H9 (cell line): ENCODE data around the gene AGBL4. TPM values are rescaled to one million over a fixed set of nuclear protein-coding genes. Genes with fewer than 3 reads are reported as not detected.

Experiments used
- DNase-seq: peaks from one replicate; pipeline ENCODE4 v3.0.0-alpha.2; 2017
- H2AFZ ChIP-seq: one replicate; pipeline ENCODE4 v1.6.1; 2013; ENCODE audit warnings: mild to moderate bottlenecking, low read length, control low read depth, moderate library complexity
- H2AK5ac ChIP-seq: 2 replicates; pipeline ENCODE4 v1.6.1; 2013; ENCODE audit warnings: low read length, control low read depth, mixed read lengths; ENCODE audit not compliant: insufficient read length
- H2BK120ac ChIP-seq: one replicate; pipeline ENCODE4 v1.6.1; 2013; ENCODE audit warnings: low read depth, mild to moderate bottlenecking, low read length, control low read depth, inconsistent platforms; ENCODE audit not compliant: poor library complexity, severe bottlenecking
- H2BK12ac ChIP-seq: 2 replicates; pipeline ENCODE4 v1.6.1; 2013; ENCODE audit warnings: low read length, control low read depth, mixed read lengths, low read depth; ENCODE audit not compliant: insufficient read length
- H2BK15ac ChIP-seq: 2 replicates; pipeline ENCODE4 v1.6.1; 2013; ENCODE audit warnings: low read depth, low read length, control low read depth
- H2BK20ac ChIP-seq: one replicate; pipeline ENCODE4 v1.6.1; 2013; ENCODE audit warnings: low read depth, mild to moderate bottlenecking, low read length, control low read depth, inconsistent platforms; ENCODE audit not compliant: poor library complexity, severe bottlenecking
- H2BK5ac ChIP-seq: 2 replicates; pipeline ENCODE4 v1.6.1; 2013; ENCODE audit warnings: low read length, control low read depth, mixed read lengths; ENCODE audit not compliant: insufficient read length
- H3K14ac ChIP-seq: 2 replicates; pipeline ENCODE4 v1.6.1; 2013; ENCODE audit warnings: low read length, control low read depth; ENCODE audit not compliant: insufficient read depth
- H3K18ac ChIP-seq: 2 replicates; pipeline ENCODE4 v1.6.1; 2013; ENCODE audit warnings: low read depth, mild to moderate bottlenecking, mixed read lengths, low read length, control low read depth; ENCODE audit not compliant: insufficient read length
- H3K23ac ChIP-seq: 2 replicates; pipeline ENCODE4 v1.6.1; 2013; ENCODE audit warnings: low read length, control low read depth, mixed read lengths, low read depth; ENCODE audit not compliant: insufficient read length
- H3K23me2 ChIP-seq: 2 replicates; pipeline ENCODE4 v1.6.1; 2013; ENCODE audit warnings: low read depth, mild to moderate bottlenecking, mixed read lengths, low read length, control low read depth; ENCODE audit not compliant: insufficient read length, poor library complexity, severe bottlenecking
- H3K27ac ChIP-seq: 2 replicates; pipeline ENCODE4 v1.5.1; 2013; ENCODE audit warnings: low read length, control low read depth, mixed read lengths, low read depth; ENCODE audit not compliant: insufficient read length
- H3K27me3 ChIP-seq: 2 replicates; pipeline ENCODE4 v1.6.1; 2013; ENCODE audit warnings: low read length, control low read depth, inconsistent platforms; ENCODE audit not compliant: insufficient read depth
- H3K4ac ChIP-seq: 2 replicates; pipeline ENCODE4 v1.6.1; 2013; ENCODE audit warnings: low read depth, mild to moderate bottlenecking, control low read depth, inconsistent platforms, low read length, moderate library complexity
- H3K4me1 ChIP-seq: 2 replicates; pipeline ENCODE4 v1.6.1; 2013; ENCODE audit warnings: low read length, control low read depth, inconsistent platforms; ENCODE audit not compliant: insufficient read depth
- H3K4me2 ChIP-seq: 2 replicates; pipeline ENCODE4 v1.6.1; 2013; ENCODE audit warnings: low read length, control low read depth, mixed read lengths; ENCODE audit not compliant: insufficient read length, insufficient read depth
- H3K56ac ChIP-seq: 2 replicates; pipeline ENCODE4 v1.6.1; 2013; ENCODE audit warnings: low read depth, mild to moderate bottlenecking, mixed read lengths, low read length, control low read depth; ENCODE audit not compliant: insufficient read length
- H3K79me1 ChIP-seq: 2 replicates; pipeline ENCODE4 v1.6.1; 2013; ENCODE audit warnings: low read depth, mild to moderate bottlenecking, moderate library complexity, low read length, control low read depth, inconsistent platforms; ENCODE audit not compliant: insufficient read depth, poor library complexity, severe bottlenecking
- H3K79me2 ChIP-seq: 2 replicates; pipeline ENCODE4 v1.6.1; 2013; ENCODE audit warnings: low read length, control low read depth, inconsistent platforms; ENCODE audit not compliant: insufficient read depth
- H3K9ac ChIP-seq: 2 replicates; pipeline ENCODE4 v1.6.1; 2013; ENCODE audit warnings: low read length, control low read depth, mixed read lengths; ENCODE audit not compliant: insufficient read length; ENCODE audit errors: extremely low read depth
- H3K9me3 ChIP-seq: one replicate; pipeline ENCODE4 v1.6.1; 2013; ENCODE audit warnings: low read depth, low read length, inconsistent platforms; ENCODE audit not compliant: control insufficient read depth
- H3T11ph ChIP-seq: one replicate; pipeline ENCODE4 v1.6.1; 2013; ENCODE audit warnings: mild to moderate bottlenecking, low read length, control low read depth, inconsistent platforms
- H4K20me1 ChIP-seq: one replicate; pipeline ENCODE4 v1.6.1; 2013; ENCODE audit not compliant: control insufficient read depth, insufficient read length, insufficient read depth
- H4K5ac ChIP-seq: 2 replicates; pipeline ENCODE4 v1.6.1; 2013; ENCODE audit warnings: low read depth, mild to moderate bottlenecking, mixed read lengths, low read length, control low read depth; ENCODE audit not compliant: insufficient read length
- H4K8ac ChIP-seq: replicated peaks from 2 replicates; pipeline ENCODE4 v1.6.1; 2013; ENCODE audit warnings: low read length, control low read depth, mixed read lengths, low read depth; ENCODE audit not compliant: insufficient read length
- H4K91ac ChIP-seq: 2 replicates; pipeline ENCODE4 v1.6.1; 2013; ENCODE audit warnings: low read depth, mild to moderate bottlenecking, moderate library complexity, mixed read lengths, low read length, control low read depth; ENCODE audit not compliant: insufficient read length
- H3K27ac Mint-ChIP-seq, 3 experiments: 2 replicates in 2 of 3; 3 replicates in 1 of 3; pipeline ENCODE4 v1.8.0; 2020 to 2021; ENCODE audit warnings: mixed read lengths in 3 of 3, mild to moderate bottlenecking in 1 of 3, moderate library complexity in 1 of 3
- H3K27me3 Mint-ChIP-seq: 2 replicates; pipeline ENCODE4 v1.8.0; 2021; ENCODE audit warnings: low read depth, mild to moderate bottlenecking, moderate library complexity, mixed read lengths
- H3K36me3 Mint-ChIP-seq, 3 experiments: 2 replicates in 2 of 3; 3 replicates in 1 of 3; pipeline ENCODE4 v1.8.0; 2020 to 2021; ENCODE audit warnings: low read depth in 3 of 3, mixed read lengths in 3 of 3; ENCODE audit not compliant: insufficient read depth in 1 of 3
- H3K4me1 Mint-ChIP-seq, 2 experiments: 2 replicates each; pipeline ENCODE4 v1.8.0; 2020; ENCODE audit warnings: mixed read lengths in 2 of 2
- H3K4me3 Mint-ChIP-seq, 2 experiments: 2 replicates in 1 of 2; 3 replicates in 1 of 2; pipeline ENCODE4 v1.8.0; 2020 to 2021; ENCODE audit warnings: mild to moderate bottlenecking in 2 of 2, mixed read lengths in 2 of 2, moderate library complexity in 1 of 2
- H3K9me3 Mint-ChIP-seq, 2 experiments: 2 replicates in 1 of 2; 3 replicates in 1 of 2; pipeline ENCODE4 v1.8.0; 2020; ENCODE audit warnings: mild to moderate bottlenecking in 2 of 2, mixed read lengths in 2 of 2, moderate library complexity in 1 of 2
- CTCF ChIP-seq: fragments of 200-600 bp; sonication (generic); conservative IDR thresholded peaks from 3 replicates; pipeline ENCODE4 v1.8.0; 2021; ENCODE audit warnings: antibody characterized with exemption, mild to moderate bottlenecking
- WGBS: extraction: QIAGEN DNeasy Blood & Tissue Kit; methylation state at CpG from one replicate; pipeline ENCODE4 v1.1.7; 2013; ENCODE audit warnings: missing lambda C conversion rate, low lambda C conversion rate, mixed read lengths; ENCODE audit not compliant: insufficient read length; ENCODE audit errors: extremely low coverage; 5-methylcytosine and 5-hydroxymethylcytosine counted together
- total RNA-seq: library from RNA; stranded (reverse); gene quantifications from 2 replicates; pipeline ENCODE4 v1.2.1, GENCODE V29; 2021

Gene AGBL4
- total RNA-seq, 1 experiment from 2014 or later: not detected

- Histone ChIP-seq H4K5ac (no peak overlapping the region), H2AFZ (no peak overlapping the region), H4K20me1 (no peaks in the 10 kb centered on the region), H3K4ac (no peak overlapping the region), H4K8ac (no peak overlapping the region), H3K9me3 (no peaks in the 10 kb centered on the region), H2BK5ac (no peak overlapping the region), H2BK20ac (no peak overlapping the region), H3K9ac (no peak overlapping the region), H3K79me2 (no peaks in the 10 kb centered on the region), H3K14ac (no peak overlapping the region), H3K4me2 (no peak overlapping the region), H3K56ac (no peak overlapping the region), H3K4me1 (peaks cover 4% of the 10 kb centered on the region; the same call in 1 of the 2 replicates), H2BK12ac (no peak overlapping the region), H3K79me1 (no peaks in the 10 kb centered on the region), H4K91ac (no peak overlapping the region), H3K27me3 (no peaks in the 10 kb centered on the region), H3K18ac (no peak overlapping the region), H3T11ph (no peak overlapping the region), H3K27ac (no peak overlapping the region), H3K23me2 (no peaks in the 10 kb centered on the region), H2BK120ac (no peak overlapping the region), H2AK5ac (no peak overlapping the region), H3K23ac (no peak overlapping the region), H2BK15ac (no peak overlapping the region)
- Mint-ChIP-seq H3K4me1 (peaks cover 17 to 20% of the 10 kb centered on the region in 2 experiments), H3K4me3 (no peak overlapping the region), H3K9me3 (no peaks in the 10 kb centered on the region), H3K27ac (no peak overlapping the region), H3K27me3 (peaks cover 6% of the 10 kb centered on the region), H3K36me3 (no peaks in the 10 kb centered on the region)
- peak; percentile 57 for TF ChIP-seq CTCF
- DNase-seq: peak; percentile 61
- no CpG with 5 or more reads among the region's 10 CpGs for WGBS
Measured at GRCh38 chr1:48680411-48681035, 1343.2 kb downstream of the AGBL4 start.
